Measurements from ENCODE around the gene CACNA1C.
A peak's percentile ranks its signal among the peaks of the same experiment; 100 is the strongest.

CACNA1C gene

GRCh38 chr12:2710701-2711100, 657.9 kb downstream of the CACNA1C start:
- Histone ChIP-seq H3K9ac (no peak overlapping the region), H3K4me3 (no peak overlapping the region), H3K9me3 (replicated peaks in 1 of 11) (peaks cover 12 to 37% (median 24%) of the 10 kb centered on the region in 11 experiments; a peak in 21 of 22 replicates), H4K20me1 (no peaks in the 10 kb centered on the region), H3K27ac (no peak overlapping the region), H3K4me1 (no peaks in the 10 kb centered on the region), H3K27me3 (peaks cover 0 to 11% (median 0%) of the 10 kb centered on the region in 11 experiments; a peak in 1 of 22 replicates), H3K36me3 (no peaks in the 10 kb centered on the region), H3K4me2 (no peak overlapping the region)
- TF ChIP-seq Cebpa-rat (IDR thresholded peaks at IDR 0.05) = no peak

- H3K4me1 ChIP-seq = peaks cover 0 to 23% (median 12%) of the 10 kb centered on the region in 10 experiments; a peak in 11 of 20 replicates
- no peak for TF ChIP-seq Cebpa-rat (IDR thresholded peaks at IDR 0.05)
- no peaks in the 10 kb centered on the region for H3K9me3 ChIP-seq (replicated peaks in 1 of 11)
- no peak overlapping the region for H3K4me3 ChIP-seq
- H3K27ac ChIP-seq = no peak overlapping the region
- no peak overlapping the region for H3K9ac ChIP-seq
- H3K27me3 ChIP-seq = no peaks in the 10 kb centered on the region
- no peaks in the 10 kb centered on the region for H3K36me3 ChIP-seq
- H3K4me2 ChIP-seq = no peak overlapping the region
- H4K20me1 ChIP-seq = no peaks in the 10 kb centered on the region
These were observed 666.6 kb downstream of the CACNA1C start for GRCh38 chr12:2719392-2719791.

- Histone ChIP-seq H3K9me3 (replicated peaks in 1 of 11) (no peaks in the 10 kb centered on the region), H3K4me3 (no peak overlapping the region), H3K4me1 (peaks cover 0 to 23% (median 12%) of the 10 kb centered on the region in 10 experiments; a peak in 11 of 20 replicates), H3K27me3 (no peaks in the 10 kb centered on the region), H3K36me3 (no peaks in the 10 kb centered on the region), H3K9ac (no peak overlapping the region), H4K20me1 (no peaks in the 10 kb centered on the region; a peak in 1 of 22 replicates), H3K27ac (no peak overlapping the region), H3K4me2 (peak overlapping the region in 8 of 11 experiments; percentile 16 to 63 (median 46); a peak in 13 of 22 replicates)
- no peak for TF ChIP-seq Cebpa-rat (IDR thresholded peaks at IDR 0.05)
These were observed 670.0 kb downstream of the CACNA1C start for GRCh38 chr12:2722806-2723205.

- H3K4me3 ChIP-seq = peak overlapping the region in 7 of 10 experiments; percentile 9 to 47 (median 25); a peak in 9 of 20 replicates
- H4K20me1 ChIP-seq = no peaks in the 10 kb centered on the region
- H3K9ac ChIP-seq = peak overlapping the region in 7 of 11 experiments; percentile 5 to 71 (median 55); a peak in 13 of 22 replicates
- peaks cover 0 to 12% (median 5%) of the 10 kb centered on the region in 11 experiments; a peak in 4 of 22 replicates for H3K27me3 ChIP-seq
- no peaks in the 10 kb centered on the region for H3K36me3 ChIP-seq
- H3K4me1 ChIP-seq = peaks cover 40 to 66% (median 62%) of the 10 kb centered on the region in 10 experiments
- H3K9me3 ChIP-seq (replicated peaks in 1 of 11) = peaks cover 0 to 6% (median 0%) of the 10 kb centered on the region in 11 experiments; a peak in 1 of 22 replicates
- H3K4me2 ChIP-seq = peak overlapping the region; percentile 63 to 95 (median 87)
- H3K27ac ChIP-seq = peak overlapping the region in 8 of 11 experiments; percentile 19 to 84 (median 72); a peak in 15 of 22 replicates
- no peak for TF ChIP-seq Cebpa-rat (IDR thresholded peaks at IDR 0.05)
These were observed 679.5 kb downstream of the CACNA1C start for GRCh38 chr12:2732290-2732689.

GRCh38 chr12:2733493-2734355, 680.9 kb downstream of the CACNA1C start:
- peak overlapping the region in 6 of 10 experiments; percentile 10 to 47 (median 26); a peak in 7 of 20 replicates for H3K4me3 ChIP-seq
- H3K27me3 ChIP-seq = peaks cover 0 to 21% (median 5%) of the 10 kb centered on the region in 11 experiments; a peak in 6 of 22 replicates
- H3K4me2 ChIP-seq = peak overlapping the region; percentile 63 to 95 (median 87)
- no peaks in the 10 kb centered on the region for H4K20me1 ChIP-seq
- peak in 6 of 11 experiments; percentile 27 to 80 (median 70); a peak in 12 of 22 replicates for TF ChIP-seq Cebpa-rat (IDR thresholded peaks at IDR 0.05)
- peak overlapping the region in 8 of 11 experiments; percentile 52 to 84 (median 72); a peak in 16 of 22 replicates for H3K27ac ChIP-seq
- H3K9me3 ChIP-seq (replicated peaks in 1 of 11) = peaks cover 0 to 5% (median 0%) of the 10 kb centered on the region in 11 experiments; a peak in 1 of 22 replicates
- peak overlapping the region in 6 of 11 experiments; percentile 33 to 71 (median 56); a peak in 10 of 22 replicates for H3K9ac ChIP-seq
- H3K4me1 ChIP-seq = peaks cover 40 to 79% (median 75%) of the 10 kb centered on the region in 10 experiments
- H3K36me3 ChIP-seq = no peaks in the 10 kb centered on the region

- Histone ChIP-seq H3K36me3 (no peaks in the 10 kb centered on the region), H3K4me3 (no peak overlapping the region), H3K4me1 (peaks cover 40 to 88% (median 83%) of the 10 kb centered on the region in 10 experiments), H3K9me3 (replicated peaks in 1 of 11) (no peaks in the 10 kb centered on the region), H3K4me2 (peak overlapping the region; percentile 38 to 95 (median 87); a peak in 20 of 22 replicates), H3K27me3 (peaks cover 0 to 25% (median 5%) of the 10 kb centered on the region in 11 experiments; a peak in 11 of 22 replicates), H3K9ac (no peak overlapping the region), H3K27ac (peak overlapping the region in 7 of 11 experiments; percentile 10 to 84 (median 74); a peak in 8 of 22 replicates), H4K20me1 (peaks cover 0 to 5% (median 0%) of the 10 kb centered on the region in 11 experiments; a peak in 1 of 22 replicates)
- no peak for TF ChIP-seq Cebpa-rat (IDR thresholded peaks at IDR 0.05)
These were observed 682.6 kb downstream of the CACNA1C start for GRCh38 chr12:2735432-2735831.

- Histone ChIP-seq H3K4me3 (no peak overlapping the region), H3K27me3 (peaks cover 0 to 34% (median 12%) of the 10 kb centered on the region in 11 experiments; a peak in 14 of 22 replicates), H3K4me2 (peak overlapping the region in 8 of 11 experiments; percentile 6 to 95 (median 90); a peak in 14 of 22 replicates)
These were observed 685.0 kb downstream of the CACNA1C start for GRCh38 chr12:2737656-2738241.

GRCh38 chr12:2739069-2739468, 686.3 kb downstream of the CACNA1C start:
- no peak overlapping the region for H3K4me3 ChIP-seq
- peaks cover 0 to 13% (median 0%) of the 10 kb centered on the region in 11 experiments; a peak in 2 of 22 replicates for H4K20me1 ChIP-seq
- no peak for TF ChIP-seq Cebpa-rat (IDR thresholded peaks at IDR 0.05)
- H3K36me3 ChIP-seq = no peaks in the 10 kb centered on the region
- H3K4me1 ChIP-seq = peaks cover 16 to 92% (median 86%) of the 10 kb centered on the region in 10 experiments
- peak overlapping the region in 1 of 11 experiments; percentile 3; a peak in 1 of 22 replicates for H3K4me2 ChIP-seq
- no peaks in the 10 kb centered on the region for H3K9me3 ChIP-seq (replicated peaks in 1 of 11)
- H3K27ac ChIP-seq = no peak overlapping the region
- peaks cover 0 to 40% (median 12%) of the 10 kb centered on the region in 11 experiments; a peak in 14 of 22 replicates for H3K27me3 ChIP-seq
- no peak overlapping the region for H3K9ac ChIP-seq

More at GRCh38 chr12:2737656-2738241, 685.0 kb downstream of the CACNA1C start:
- no peaks in the 10 kb centered on the region for H3K36me3 ChIP-seq
- H3K9me3 ChIP-seq (replicated peaks in 1 of 11) = no peaks in the 10 kb centered on the region
- H3K9ac ChIP-seq = no peak overlapping the region
- TF ChIP-seq Cebpa-rat (IDR thresholded peaks at IDR 0.05) = no peak
- peaks cover 0 to 13% (median 0%) of the 10 kb centered on the region in 11 experiments; a peak in 1 of 22 replicates for H4K20me1 ChIP-seq
- H3K4me1 ChIP-seq = peaks cover 29 to 94% (median 87%) of the 10 kb centered on the region in 10 experiments
- H3K27ac ChIP-seq = no peak overlapping the region
